ENCODE data around the gene VPS54. TPM values are rescaled to one million over a fixed set of nuclear protein-coding genes. Genes with fewer than 3 reads are reported as not detected.
"Not testable (repeated sequence)": the region's sequence is repeated elsewhere in the genome, so short reads cannot be mapped to it uniquely, and the experiment has no call there.

VPS54 gene
- total and polyA plus RNA-seq, 2 donors from 2014 or later, result 17.4 to 25.0 TPM

- Histone ChIP-seq H3K9me3 (ENCODE audit: control insufficient read depth in 2 of 3, insufficient read depth in 1 of 3, low read length in 3 of 3) (peaks cover 0 to 7% (median 0%) of the 10 kb centered on the region in 3 donors), H3K9ac (ENCODE audit: low read length in 3 of 3) (no peak overlapping the region), H3K27me3 (ENCODE audit: control insufficient read depth, insufficient read depth, low read length) (no peaks in the 10 kb centered on the region), H3K4me3 (ENCODE audit: low read length in 3 of 3) (no peak overlapping the region), H3K27ac (ENCODE audit: low read depth in 2 of 2, low read length in 2 of 2) (no peak overlapping the region), H3K36me3 (ENCODE audit: control insufficient read depth in 2 of 3, insufficient read depth in 3 of 3, low read length in 3 of 3) (no peaks in the 10 kb centered on the region), H3K4me1 (ENCODE audit: control insufficient read depth in 2 of 3, insufficient read depth in 2 of 3, low read depth in 1 of 3, low read length in 3 of 3) (peaks cover 0 to 4% (median 0%) of the 10 kb centered on the region in 3 donors)
- no peak for TF ChIP-seq CTCF (IDR thresholded peaks at IDR 0.05; ENCODE audit: borderline replicate concordance, extremely low read depth, insufficient read depth)
- DNase-seq (no peak), FAIRE-seq (no peak)
- intact Hi-C loops (cut with DNase I), result no loop called here
Measured at GRCh38 chr2:63993871-63994270, 25.4 kb downstream of the VPS54 start.

GRCh38 chr2:63993130-63993584 lies 26.1 kb downstream of the VPS54 start:
- intact Hi-C loops (cut with DNase I); H3K9ac ChIP-seq (ENCODE audit: low read length in 3 of 3); H3K36me3 ChIP-seq (ENCODE audit: control insufficient read depth in 2 of 3, insufficient read depth in 3 of 3, low read length in 3 of 3); FAIRE-seq; H3K4me1 ChIP-seq (ENCODE audit: control insufficient read depth in 2 of 3, insufficient read depth in 2 of 3, low read depth in 1 of 3, low read length in 3 of 3); H3K27ac ChIP-seq (ENCODE audit: low read depth in 2 of 2, low read length in 2 of 2); H3K27me3 ChIP-seq (ENCODE audit: control insufficient read depth, insufficient read depth, low read length); H3K9me3 ChIP-seq (ENCODE audit: control insufficient read depth in 2 of 3, insufficient read depth in 1 of 3, low read length in 3 of 3); H3K4me3 ChIP-seq (ENCODE audit: low read length in 3 of 3): not testable (repeated sequence)
- DNase-seq, result peak in 1 of 5 donors; percentile 20

- DNase-seq (no peak), FAIRE-seq (no peak)
- Histone ChIP-seq H3K4me3 (ENCODE audit: low read length in 3 of 3) (no peak overlapping the region), H3K4me1 (ENCODE audit: control insufficient read depth in 2 of 3, insufficient read depth in 2 of 3, low read depth in 1 of 3, low read length in 3 of 3) (peaks cover 0 to 4% (median 0%) of the 10 kb centered on the region in 3 donors), H3K36me3 (ENCODE audit: control insufficient read depth in 2 of 3, insufficient read depth in 3 of 3, low read length in 3 of 3) (no peaks in the 10 kb centered on the region), H3K9me3 (ENCODE audit: control insufficient read depth in 2 of 3, insufficient read depth in 1 of 3, low read length in 3 of 3) (peaks cover 0 to 4% (median 0%) of the 10 kb centered on the region in 3 donors), H3K27ac (ENCODE audit: low read depth in 2 of 2, low read length in 2 of 2) (no peak overlapping the region), H3K27me3 (ENCODE audit: control insufficient read depth, insufficient read depth, low read length) (no peaks in the 10 kb centered on the region), H3K9ac (ENCODE audit: low read length in 3 of 3) (no peak overlapping the region)
- TF ChIP-seq CTCF (IDR thresholded peaks at IDR 0.05; ENCODE audit: borderline replicate concordance, extremely low read depth, insufficient read depth), result no peak
- intact Hi-C loops (cut with DNase I), result no loop called here
Measured at GRCh38 chr2:63992061-63992685, 27.1 kb downstream of the VPS54 start.

- H3K36me3 ChIP-seq (ENCODE audit: control insufficient read depth in 2 of 3, insufficient read depth in 3 of 3, low read length in 3 of 3); H3K9ac ChIP-seq (ENCODE audit: low read length in 3 of 3); H3K27me3 ChIP-seq (ENCODE audit: control insufficient read depth, insufficient read depth, low read length); FAIRE-seq; intact Hi-C loops (cut with DNase I); H3K4me1 ChIP-seq (ENCODE audit: control insufficient read depth in 2 of 3, insufficient read depth in 2 of 3, low read depth in 1 of 3, low read length in 3 of 3); H3K4me3 ChIP-seq (ENCODE audit: low read length in 3 of 3); H3K9me3 ChIP-seq (ENCODE audit: control insufficient read depth in 2 of 3, insufficient read depth in 1 of 3, low read length in 3 of 3); H3K27ac ChIP-seq (ENCODE audit: low read depth in 2 of 2, low read length in 2 of 2); DNase-seq: not testable (repeated sequence)
Measured at GRCh38 chr2:63991173-63991999, 27.8 kb downstream of the VPS54 start.
